Liver (tissue), 3 donors: Measurements from ENCODE around the gene COL4A1.

ENCODE experiments used
- GABPA ChIP-seq, 2 donors: IDR thresholded peaks in 1 of 2; conservative IDR thresholded peaks in 1 of 2; 2 replicates each; pipeline ENCODE4 v1.6.1; 2016; ENCODE audit warnings: antibody characterized with exemption in 2 of 2, mild to moderate bottlenecking in 1 of 2, moderate library complexity in 1 of 2
- HNF4G ChIP-seq: IDR thresholded peaks from 2 replicates; pipeline ENCODE4 v1.6.1; 2016; ENCODE audit warnings: antibody characterized with exemption
- JUND ChIP-seq, 2 donors: IDR thresholded peaks; 2 replicates each; pipeline ENCODE4 v1.6.1; 2016; ENCODE audit warnings: antibody characterized with exemption in 2 of 2
- RAD21 ChIP-seq, 2 donors: IDR thresholded peaks; 2 replicates each; pipeline ENCODE4 v1.6.1; 2016; ENCODE audit warnings: antibody characterized with exemption in 2 of 2, mild to moderate bottlenecking in 2 of 2
- SP1 ChIP-seq: IDR thresholded peaks from 2 replicates; pipeline ENCODE4 v1.6.1; 2018; ENCODE audit warnings: antibody characterized with exemption, mild to moderate bottlenecking
- YY1 ChIP-seq: IDR thresholded peaks from 2 replicates; pipeline ENCODE4 v1.6.1; 2016; ENCODE audit warnings: antibody characterized with exemption, mild to moderate bottlenecking
- TF ChIP-seq, protein P1 (sequence below): fragments of 150-350 bp; IDR thresholded peaks from 2 replicates; pipeline ENCODE4 v1.5.1; 2017; ENCODE audit warnings: improper control_type of control experiment, low read depth, low read length; ENCODE audit not compliant: missing input control
- TF ChIP-seq, protein P2 (sequence below): IDR thresholded peaks from 2 replicates; pipeline ENCODE4 v1.6.1; 2016; ENCODE audit warnings: antibody characterized with exemption
- donor health status: healthy.
- donor health status: healthy.

- TF ChIP-seq, protein P1, sequence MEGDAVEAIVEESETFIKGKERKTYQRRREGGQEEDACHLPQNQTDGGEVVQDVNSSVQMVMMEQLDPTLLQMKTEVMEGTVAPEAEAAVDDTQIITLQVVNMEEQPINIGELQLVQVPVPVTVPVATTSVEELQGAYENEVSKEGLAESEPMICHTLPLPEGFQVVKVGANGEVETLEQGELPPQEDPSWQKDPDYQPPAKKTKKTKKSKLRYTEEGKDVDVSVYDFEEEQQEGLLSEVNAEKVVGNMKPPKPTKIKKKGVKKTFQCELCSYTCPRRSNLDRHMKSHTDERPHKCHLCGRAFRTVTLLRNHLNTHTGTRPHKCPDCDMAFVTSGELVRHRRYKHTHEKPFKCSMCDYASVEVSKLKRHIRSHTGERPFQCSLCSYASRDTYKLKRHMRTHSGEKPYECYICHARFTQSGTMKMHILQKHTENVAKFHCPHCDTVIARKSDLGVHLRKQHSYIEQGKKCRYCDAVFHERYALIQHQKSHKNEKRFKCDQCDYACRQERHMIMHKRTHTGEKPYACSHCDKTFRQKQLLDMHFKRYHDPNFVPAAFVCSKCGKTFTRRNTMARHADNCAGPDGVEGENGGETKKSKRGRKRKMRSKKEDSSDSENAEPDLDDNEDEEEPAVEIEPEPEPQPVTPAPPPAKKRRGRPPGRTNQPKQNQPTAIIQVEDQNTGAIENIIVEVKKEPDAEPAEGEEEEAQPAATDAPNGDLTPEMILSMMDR: no peak
- TF ChIP-seq, protein P2, sequence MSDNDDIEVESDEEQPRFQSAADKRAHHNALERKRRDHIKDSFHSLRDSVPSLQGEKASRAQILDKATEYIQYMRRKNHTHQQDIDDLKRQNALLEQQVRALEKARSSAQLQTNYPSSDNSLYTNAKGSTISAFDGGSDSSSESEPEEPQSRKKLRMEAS: no peak
- TF ChIP-seq YY1: no peak
- no peak for TF ChIP-seq RAD21 (IDR thresholded peaks at IDR 0.05)
- TF ChIP-seq JUND (IDR thresholded peaks at IDR 0.05): no peak
- TF ChIP-seq SP1: no peak
- no peak for TF ChIP-seq GABPA (IDR thresholded peaks at IDR 0.05 in 1 of 2, conservative IDR thresholded peaks at IDR 0.05 in 1 of 2)
- no peak for TF ChIP-seq HNF4G
These were observed 33.7 kb downstream of the COL4A1 start for GRCh38 chr13:110273254-110273653.
